ENCODE measurements around the gene CEP112. TPM values are rescaled to one million over a fixed set of nuclear protein-coding genes. Genes with fewer than 3 reads are reported as not detected.

Gene CEP112
- total RNA-seq, 4 donors from 2014 or later, result 15.8 to 50.3 (median 20.2) TPM

DNA sequence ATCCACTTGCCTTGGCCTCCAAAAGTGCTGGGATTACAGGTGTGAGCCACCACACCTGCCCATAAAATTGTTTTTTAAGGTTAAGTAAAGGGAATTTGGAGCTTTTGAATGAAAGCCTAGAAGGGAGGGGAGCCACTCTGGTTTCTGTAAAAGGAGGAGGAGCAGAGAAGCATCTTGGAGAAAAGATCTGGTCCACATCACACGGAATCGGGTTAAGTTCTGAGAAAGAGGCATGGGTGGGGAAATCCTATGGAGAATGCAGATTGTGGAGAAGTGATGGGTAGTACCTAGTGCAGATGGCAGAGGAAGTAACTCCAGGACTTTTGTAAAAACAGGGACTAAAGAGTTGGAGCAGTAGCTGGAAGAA lies 18.3 kb upstream of the CEP112 start:
- DNase-seq (ENCODE audit: low spot score) (no peak), ATAC-seq (ENCODE audit: low FRiP score) (no peak)
- TF ChIP-seq, protein P1, sequence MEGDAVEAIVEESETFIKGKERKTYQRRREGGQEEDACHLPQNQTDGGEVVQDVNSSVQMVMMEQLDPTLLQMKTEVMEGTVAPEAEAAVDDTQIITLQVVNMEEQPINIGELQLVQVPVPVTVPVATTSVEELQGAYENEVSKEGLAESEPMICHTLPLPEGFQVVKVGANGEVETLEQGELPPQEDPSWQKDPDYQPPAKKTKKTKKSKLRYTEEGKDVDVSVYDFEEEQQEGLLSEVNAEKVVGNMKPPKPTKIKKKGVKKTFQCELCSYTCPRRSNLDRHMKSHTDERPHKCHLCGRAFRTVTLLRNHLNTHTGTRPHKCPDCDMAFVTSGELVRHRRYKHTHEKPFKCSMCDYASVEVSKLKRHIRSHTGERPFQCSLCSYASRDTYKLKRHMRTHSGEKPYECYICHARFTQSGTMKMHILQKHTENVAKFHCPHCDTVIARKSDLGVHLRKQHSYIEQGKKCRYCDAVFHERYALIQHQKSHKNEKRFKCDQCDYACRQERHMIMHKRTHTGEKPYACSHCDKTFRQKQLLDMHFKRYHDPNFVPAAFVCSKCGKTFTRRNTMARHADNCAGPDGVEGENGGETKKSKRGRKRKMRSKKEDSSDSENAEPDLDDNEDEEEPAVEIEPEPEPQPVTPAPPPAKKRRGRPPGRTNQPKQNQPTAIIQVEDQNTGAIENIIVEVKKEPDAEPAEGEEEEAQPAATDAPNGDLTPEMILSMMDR (IDR thresholded peaks at IDR 0.05), result no peak

- TF ChIP-seq, protein P1 (IDR thresholded peaks at IDR 0.05), result no peak
- ATAC-seq (ENCODE audit: low FRiP score) (no peak), DNase-seq (ENCODE audit: low spot score) (no peak)
Measured at GRCh38 chr17:66207936-66208335, 16.0 kb upstream of the CEP112 start.

- ATAC-seq (ENCODE audit: low FRiP score) (no peak), DNase-seq (ENCODE audit: low spot score) (no peak)
- TF ChIP-seq, protein P1 (IDR thresholded peaks at IDR 0.05), result no peak
Measured at GRCh38 chr17:66203274-66204015, 11.5 kb upstream of the CEP112 start.

- TF ChIP-seq, protein P1 (IDR thresholded peaks at IDR 0.05), result no peak
- DNase-seq (ENCODE audit: low spot score) (no peak), ATAC-seq (ENCODE audit: low FRiP score) (no peak)
Measured at GRCh38 chr17:66200685-66201092, 8.8 kb upstream of the CEP112 start.

DNA sequence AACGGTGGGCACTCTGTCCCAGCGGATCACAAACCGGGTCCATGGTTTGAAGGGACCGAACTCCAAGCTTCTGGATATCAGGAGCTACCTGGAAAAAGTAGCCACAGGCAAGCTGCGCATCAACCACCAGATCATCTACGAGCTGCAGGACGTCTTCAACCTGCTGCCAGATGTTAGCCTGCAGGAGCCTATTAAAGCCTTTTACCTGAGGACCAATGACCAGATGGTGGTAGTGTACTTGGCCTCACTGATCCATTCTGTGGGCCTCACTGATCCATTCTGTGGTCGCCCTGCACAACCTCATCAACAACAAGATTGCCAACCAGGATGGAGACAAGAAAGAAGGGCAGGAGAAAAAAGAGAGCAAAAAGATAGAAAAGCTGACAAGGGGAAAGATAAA lies 6.3 kb upstream of the CEP112 start:
- ATAC-seq (ENCODE audit: low FRiP score) (no peak), DNase-seq (ENCODE audit: low spot score) (no peak)
- TF ChIP-seq, protein P1 (IDR thresholded peaks at IDR 0.05), result no peak

- DNase-seq (ENCODE audit: low spot score), result no peak
- TF ChIP-seq, protein P1 (IDR thresholded peaks at IDR 0.05), result no peak
- peak; percentile 47 for ATAC-seq (ENCODE audit: low FRiP score)
Measured at GRCh38 chr17:66192378-66192687, 400 bp upstream of the CEP112 start.
